SK-N-MC (cell line): ENCODE data around the gene PSMB11.
A peak's percentile ranks its signal among the peaks of the same experiment; 100 is the strongest.

ENCODE experiments used
- DNase-seq: peaks from one replicate; pipeline ENCODE4 v3.0.0-alpha.2; 2011; ENCODE audit warnings: low read depth, low spot score
- H3K27ac ChIP-seq: fragments of 200-600 bp; sonication (generic); 2 replicates; pipeline ENCODE4 v1.5.1; 2016; ENCODE audit warnings: mixed run types
- H3K36me3 ChIP-seq: fragments of 200-600 bp; sonication (generic); 2 replicates; pipeline ENCODE4 v1.6.1; 2017; ENCODE audit warnings: antibody characterized with exemption, low read length, mixed read lengths; ENCODE audit not compliant: insufficient read depth
- H3K4me3 ChIP-seq: fragments of 200-600 bp; sonication (generic); 2 replicates; pipeline ENCODE4 v1.5.1; 2016
- H3K9ac ChIP-seq: fragments of 200-600 bp; sonication (generic); 2 replicates; pipeline ENCODE4 v1.8.0; 2017; ENCODE audit warnings: mixed run types, mixed read lengths; ENCODE audit not compliant: insufficient read length
- H3K9me3 ChIP-seq: fragments of 200-600 bp; sonication (generic); 2 replicates; pipeline ENCODE4 v1.6.1; 2017; ENCODE audit warnings: low read depth, mild to moderate bottlenecking, antibody characterized with exemption, low read length, moderate library complexity, mixed read lengths
- EZH2 ChIP-seq: fragments of 200-600 bp; sonication (generic); IDR thresholded peaks from one replicate; pipeline ENCODE4 v1.6.1; 2017; ENCODE audit warnings: antibody characterized with exemption
- FOXP2 ChIP-seq: optimal IDR thresholded peaks from 2 replicates; pipeline ENCODE3; 2011; ENCODE audit warnings: mild to moderate bottlenecking, moderate library complexity; ENCODE audit not compliant: insufficient read depth; ENCODE audit errors: extremely low read length, control extremely low read depth
- POLR2AphosphoS5 ChIP-seq: IDR thresholded peaks from 2 replicates; pipeline ENCODE4 v1.6.1; 2012; ENCODE audit warnings: mild to moderate bottlenecking, low read depth, low read length, borderline replicate concordance

Gene PSMB11

GRCh38 chr14:23068789-23069412 is 26.9 kb downstream of the PSMB11 start:
- Histone ChIP-seq H3K36me3 (peaks cover 77% of the 10 kb centered on the region), H3K27ac (peak overlapping the region; percentile 75), H3K9ac (peak overlapping the region; percentile 54), H3K9me3 (no peaks in the 10 kb centered on the region), H3K4me3 (peak overlapping the region; percentile 53)
- peak; percentile 92 for DNase-seq
- TF ChIP-seq EZH2 = no peak
- TF ChIP-seq POLR2AphosphoS5 = peak; percentile 52

- Histone ChIP-seq H3K36me3 (peaks cover 76% of the 10 kb centered on the region), H3K9ac (peak overlapping the region; percentile 54), H3K4me3 (peak overlapping the region; percentile 53), H3K9me3 (no peaks in the 10 kb centered on the region), H3K27ac (peak overlapping the region; percentile 75)
- TF ChIP-seq POLR2AphosphoS5 = no peak
- no peak for TF ChIP-seq FOXP2
- TF ChIP-seq EZH2 = no peak
- DNase-seq = no peak
Measured at GRCh38 chr14:23069413-23069806, 27.4 kb downstream of the PSMB11 start.

- H3K4me3 ChIP-seq = peak overlapping the region; percentile 83
- TF ChIP-seq EZH2 = no peak
- TF ChIP-seq FOXP2 = no peak
- TF ChIP-seq POLR2AphosphoS5 = no peak; the same call in 1 of the 2 replicates
- peaks cover 76% of the 10 kb centered on the region for H3K36me3 ChIP-seq
- H3K27ac ChIP-seq = peak overlapping the region; percentile 91
- no peak for DNase-seq
- peak overlapping the region; percentile 92 for H3K9ac ChIP-seq
- no peaks in the 10 kb centered on the region for H3K9me3 ChIP-seq
Measured at GRCh38 chr14:23070262-23071129, 28.5 kb downstream of the PSMB11 start.

DNA sequence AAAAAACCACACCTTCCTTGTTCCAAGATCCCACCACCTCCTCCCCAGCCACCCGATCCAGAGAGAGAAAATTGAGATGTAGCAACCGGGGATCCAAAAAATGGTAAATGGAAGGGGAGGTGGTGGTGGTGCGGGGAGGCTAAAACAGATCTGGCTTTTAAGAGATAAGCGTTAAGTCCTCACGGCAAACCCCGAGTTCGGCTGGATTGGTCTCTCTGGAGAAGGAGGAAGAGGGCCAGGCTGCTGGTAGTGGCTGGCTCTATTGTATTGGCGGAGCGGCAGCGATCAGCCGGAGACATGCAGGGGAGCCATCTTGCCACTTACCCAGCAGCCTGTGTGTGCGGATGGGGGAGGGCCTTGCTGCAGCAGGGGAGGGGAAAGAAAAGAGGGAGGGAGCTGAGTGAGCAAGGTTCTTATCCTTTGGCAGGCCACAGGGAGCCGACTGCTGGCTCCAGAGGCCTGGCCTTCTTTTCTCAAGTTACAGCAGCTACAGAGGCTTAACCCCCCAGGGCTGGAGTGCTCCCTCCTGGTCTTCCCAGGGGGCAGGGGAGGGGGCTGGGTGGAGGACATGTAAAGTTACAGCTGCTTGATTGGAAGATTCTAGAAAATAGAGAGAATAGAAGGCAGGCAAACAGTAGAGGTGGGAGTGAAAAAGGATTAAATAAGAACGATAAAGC is 29.4 kb downstream of the PSMB11 start:
- peak overlapping the region; percentile 83 for H3K4me3 ChIP-seq
- H3K36me3 ChIP-seq = peaks cover 76% of the 10 kb centered on the region
- TF ChIP-seq FOXP2 = no peak
- peak; percentile 95 for TF ChIP-seq POLR2AphosphoS5
- no peak for DNase-seq
- H3K9ac ChIP-seq = peak overlapping the region; percentile 92
- no peaks in the 10 kb centered on the region for H3K9me3 ChIP-seq
- H3K27ac ChIP-seq = peak overlapping the region; percentile 91

DNA sequence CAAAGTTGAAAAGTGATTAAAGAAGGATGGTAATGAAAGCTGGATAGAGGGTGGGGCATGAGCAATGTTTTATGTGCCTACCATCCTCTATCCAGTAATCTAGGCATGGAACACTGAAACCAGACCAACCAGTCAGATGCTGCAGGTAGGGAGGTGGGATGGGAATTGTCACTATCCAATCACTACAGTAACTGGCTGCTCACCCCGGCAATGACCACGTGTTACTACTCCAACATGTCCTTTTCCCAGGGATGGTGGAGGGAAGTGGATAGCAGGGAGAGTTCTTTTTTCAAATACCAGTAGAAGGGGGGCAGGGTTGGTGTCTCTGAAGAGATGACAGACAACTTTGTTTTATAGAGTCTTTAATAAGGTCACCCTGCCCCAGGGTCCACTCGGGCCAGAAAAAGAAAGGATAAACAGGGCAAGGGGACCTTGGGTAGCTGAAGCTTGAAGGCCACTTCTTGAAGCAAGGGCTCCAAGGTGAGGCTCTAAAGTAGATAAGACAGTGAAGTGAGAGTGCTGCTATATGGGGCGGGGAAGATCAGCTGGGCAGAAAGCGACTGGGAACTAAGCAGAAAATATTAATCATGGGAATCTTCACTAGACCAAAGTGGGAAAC is 30.0 kb downstream of the PSMB11 start:
- Histone ChIP-seq H3K9ac (peak overlapping the region; percentile 92), H3K9me3 (no peaks in the 10 kb centered on the region), H3K4me3 (peak overlapping the region; percentile 83), H3K36me3 (peaks cover 77% of the 10 kb centered on the region), H3K27ac (peak overlapping the region; percentile 91)
- TF ChIP-seq POLR2AphosphoS5 (no peak), FOXP2 (no peak), EZH2 (no peak)
- DNase-seq = no peak

DNA sequence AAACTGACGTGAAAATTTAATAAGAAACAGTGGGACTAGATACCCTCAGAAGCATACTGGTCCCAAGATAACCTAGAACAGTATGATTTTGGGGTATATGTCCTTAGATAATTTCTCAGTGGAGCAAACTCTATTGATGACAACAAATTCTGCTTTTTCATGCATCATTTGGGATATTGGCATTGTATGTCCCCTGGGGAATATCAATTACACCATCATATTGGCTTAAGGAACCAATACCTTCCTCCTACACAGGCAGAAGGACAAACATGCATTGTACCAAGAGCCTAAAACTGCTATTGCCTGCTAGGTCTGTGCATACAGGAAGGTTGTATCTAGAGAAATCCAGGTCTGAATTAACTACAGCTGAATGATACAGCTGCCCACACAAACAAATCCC is 32.9 kb downstream of the PSMB11 start:
- no peak for DNase-seq

GRCh38 chr14:23076785-23077408 is 34.9 kb downstream of the PSMB11 start:
- H3K9me3 ChIP-seq = no peaks in the 10 kb centered on the region
- DNase-seq = no peak
- no peak overlapping the region for H3K9ac ChIP-seq
- peak overlapping the region; percentile 17; the same call in 1 of the 2 replicates for H3K27ac ChIP-seq
- H3K36me3 ChIP-seq = peaks cover 98% of the 10 kb centered on the region
- no peak overlapping the region for H3K4me3 ChIP-seq
- no peak for TF ChIP-seq FOXP2

More for the DNA sequence above, 32.9 kb downstream of the PSMB11 start:
- peak overlapping the region; percentile 35 for H3K27ac ChIP-seq
- no peaks in the 10 kb centered on the region for H3K9me3 ChIP-seq
- no peak overlapping the region for H3K9ac ChIP-seq
- H3K4me3 ChIP-seq = no peak overlapping the region
- H3K36me3 ChIP-seq = peaks cover 79% of the 10 kb centered on the region
- TF ChIP-seq EZH2 (no peak), POLR2AphosphoS5 (no peak), FOXP2 (no peak)

DNA sequence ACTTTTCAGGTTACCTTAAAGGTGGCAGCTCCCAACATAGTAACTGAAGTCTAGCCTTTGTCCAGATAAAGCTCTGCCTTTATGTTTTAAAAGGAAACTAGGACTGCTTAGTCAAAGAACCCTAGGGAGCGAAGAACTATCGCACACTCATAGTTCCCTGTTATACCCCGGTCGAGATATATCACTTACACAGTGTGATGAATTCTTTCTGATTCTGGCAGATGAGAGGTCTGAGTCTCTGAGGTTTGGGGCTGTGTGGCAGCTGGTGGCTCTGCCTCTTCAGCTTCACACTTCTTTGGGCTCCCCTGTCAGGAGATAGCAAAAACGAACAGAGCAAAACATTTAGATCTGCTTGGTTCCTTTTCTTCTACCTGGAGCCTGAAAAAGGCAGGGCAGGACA is 36.0 kb downstream of the PSMB11 start:
- Histone ChIP-seq H3K4me3 (no peak overlapping the region), H3K9ac (no peak overlapping the region), H3K27ac (no peak overlapping the region; the same call in 1 of the 2 replicates), H3K36me3 (peaks cover 96% of the 10 kb centered on the region), H3K9me3 (no peaks in the 10 kb centered on the region)
- DNase-seq = no peak
- no peak for TF ChIP-seq EZH2
- TF ChIP-seq FOXP2 = no peak
- TF ChIP-seq POLR2AphosphoS5 = no peak
